ENCODE results near the gene APOBEC3B.
"Not testable (repeated sequence)": the region's sequence is repeated elsewhere in the genome, so short reads cannot be mapped to it uniquely, and the experiment has no call there.

Gene APOBEC3B

GRCh38 chr22:38968801-38969200 is 13.3 kb upstream of the APOBEC3B start:
- no peak for DNase-seq

- no peak for DNase-seq
Measured at GRCh38 chr22:38970551-38970950, 11.6 kb upstream of the APOBEC3B start.

GRCh38 chr22:38971202-38971601 is 10.9 kb upstream of the APOBEC3B start:
- no peak for DNase-seq

- DNase-seq: no peak
Measured at GRCh38 chr22:38971791-38972190, 10.4 kb upstream of the APOBEC3B start.

GRCh38 chr22:38972558-38972957 is 9.6 kb upstream of the APOBEC3B start:
- no peak for DNase-seq

- no peak for DNase-seq
Measured at GRCh38 chr22:38973289-38974169, 8.6 kb upstream of the APOBEC3B start.

GRCh38 chr22:38974170-38974825 is 7.8 kb upstream of the APOBEC3B start:
- DNase-seq: no peak

GRCh38 chr22:38974826-38975175 is 7.3 kb upstream of the APOBEC3B start:
- DNase-seq: no peak

GRCh38 chr22:38977289-38977688 is 4.9 kb upstream of the APOBEC3B start:
- DNase-seq: not testable (repeated sequence)

- not testable (repeated sequence) for DNase-seq
Measured at GRCh38 chr22:38980587-38980986, 1.6 kb upstream of the APOBEC3B start.

GRCh38 chr22:38981005-38981991 is 849 bp upstream of the APOBEC3B start:
- DNase-seq: no peak

- DNase-seq: no peak
Measured at GRCh38 chr22:38984224-38984623, 2.1 kb downstream of the APOBEC3B start.

GRCh38 chr22:38984784-38985757 is 2.9 kb downstream of the APOBEC3B start:
- DNase-seq: not testable (repeated sequence)

GRCh38 chr22:38986629-38987028 is 4.5 kb downstream of the APOBEC3B start:
- no peak for DNase-seq

GRCh38 chr22:38987171-38987895 is 5.2 kb downstream of the APOBEC3B start:
- DNase-seq: no peak

GRCh38 chr22:38989466-38989865 is 7.3 kb downstream of the APOBEC3B start:
- no peak for DNase-seq

- not testable (repeated sequence) for DNase-seq
Measured at GRCh38 chr22:38992871-38993371, 10.8 kb downstream of the APOBEC3B start.

- DNase-seq: no peak
Measured at GRCh38 chr22:38996105-38996504, 14.0 kb downstream of the APOBEC3B start.

GRCh38 chr22:38997518-38997917 is 15.4 kb downstream of the APOBEC3B start:
- no peak for DNase-seq

- DNase-seq: peak in 1 of 2 experiments; percentile 11
Measured at GRCh38 chr22:39003165-39003638, 21.1 kb downstream of the APOBEC3B start.

GRCh38 chr22:39007177-39007576 is 25.0 kb downstream of the APOBEC3B start:
- no peak for DNase-seq
